NOMO-1 treated with dmso at 0.1 percent for 144 hours (cell line): Measurements from ENCODE around the gene ESR2.
"Not testable (repeated sequence)": the region's sequence is repeated elsewhere in the genome, so short reads cannot be mapped to it uniquely, and the experiment has no call there.

Source experiments
- DNase-seq: peaks from one replicate; lab custom pipeline; 2025; ENCODE audit not compliant: unreplicated experiment; lab: John Stamatoyannopoulos, UW

The ESR2 gene

GRCh38 chr14:64147126-64147790 lies 146.9 kb downstream of the ESR2 start:
- DNase-seq = no peak

DNA sequence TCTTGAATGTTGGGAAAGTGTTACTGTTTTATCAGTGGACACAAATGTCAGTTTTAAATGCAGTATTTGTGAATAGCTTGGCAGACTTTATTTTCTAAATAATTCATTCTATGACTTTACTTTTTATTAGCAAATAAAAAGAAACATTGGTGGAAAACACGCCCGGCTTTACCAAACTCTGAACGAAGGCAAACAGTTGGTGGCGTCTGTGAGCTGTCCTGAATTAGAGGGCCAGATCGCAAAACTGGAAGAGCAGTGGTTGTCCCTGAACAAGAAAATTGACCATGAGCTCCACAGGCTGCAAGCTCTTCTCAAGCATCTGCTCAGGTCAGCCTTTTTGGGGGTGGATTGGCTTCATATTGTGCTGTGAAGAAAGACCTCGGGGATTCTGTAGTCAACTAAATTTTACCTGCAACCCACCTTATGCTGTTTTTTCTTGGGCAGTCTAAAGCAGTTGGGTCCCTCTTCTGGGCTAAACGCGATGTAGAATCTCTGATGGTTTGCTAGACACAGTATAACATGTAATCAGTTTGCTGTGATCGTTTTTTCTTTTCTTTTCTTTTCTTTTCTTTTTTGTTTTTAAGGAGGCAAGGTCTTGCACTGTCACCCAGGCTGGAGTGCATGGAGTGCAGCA lies 156.4 kb downstream of the ESR2 start:
- DNase-seq = no peak

DNA sequence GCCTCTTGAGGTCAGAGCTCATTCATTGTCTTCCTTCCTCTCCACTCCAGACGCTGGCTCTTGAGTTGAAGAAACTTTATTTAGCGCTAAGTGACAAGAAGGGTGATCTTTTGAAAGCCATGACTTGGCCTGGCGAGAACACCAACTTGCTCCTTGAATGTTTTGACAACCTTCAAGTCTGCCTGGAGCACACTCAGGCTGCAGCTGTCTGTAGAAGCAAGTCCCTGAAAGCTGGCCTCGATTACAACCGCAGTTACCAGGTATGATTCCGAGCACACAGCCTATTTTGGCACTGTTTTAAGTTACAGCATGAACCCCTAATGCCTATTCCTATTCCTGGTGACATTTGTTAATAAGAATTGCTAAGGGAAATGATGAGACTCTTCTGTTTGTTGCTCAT lies 167.6 kb downstream of the ESR2 start:
- DNase-seq = no peak

- DNase-seq = no peak
Observed at GRCh38 chr14:64125270-64125669, 168.9 kb downstream of the ESR2 start.

DNA sequence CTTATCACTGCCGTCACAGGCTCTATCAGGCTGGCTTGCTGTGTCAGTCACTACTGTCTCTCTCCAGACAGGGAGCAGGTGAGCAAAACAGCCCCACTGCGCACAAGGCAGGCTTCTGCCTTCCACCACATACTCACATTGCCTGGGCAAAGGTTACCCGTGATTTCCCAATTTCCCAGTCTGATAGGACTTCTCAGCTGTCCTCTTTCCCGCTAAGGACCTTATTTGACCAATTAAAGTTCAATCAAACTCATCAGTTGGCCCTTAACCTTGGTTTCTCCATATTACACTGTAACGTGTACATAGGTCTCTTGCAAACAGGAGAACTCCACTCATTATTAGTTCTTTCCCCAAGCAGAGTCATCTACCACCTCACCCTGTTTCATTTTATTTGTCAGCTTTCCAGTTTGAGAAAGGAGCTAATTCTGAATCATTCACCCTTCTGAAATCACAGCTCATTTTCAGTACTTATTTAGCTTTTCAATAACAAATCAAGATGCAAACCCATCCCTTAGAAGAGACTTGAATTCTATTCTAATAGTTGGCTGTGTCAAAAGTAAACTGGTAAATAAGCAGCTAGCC lies 170.8 kb downstream of the ESR2 start:
- DNase-seq = no peak

DNA sequence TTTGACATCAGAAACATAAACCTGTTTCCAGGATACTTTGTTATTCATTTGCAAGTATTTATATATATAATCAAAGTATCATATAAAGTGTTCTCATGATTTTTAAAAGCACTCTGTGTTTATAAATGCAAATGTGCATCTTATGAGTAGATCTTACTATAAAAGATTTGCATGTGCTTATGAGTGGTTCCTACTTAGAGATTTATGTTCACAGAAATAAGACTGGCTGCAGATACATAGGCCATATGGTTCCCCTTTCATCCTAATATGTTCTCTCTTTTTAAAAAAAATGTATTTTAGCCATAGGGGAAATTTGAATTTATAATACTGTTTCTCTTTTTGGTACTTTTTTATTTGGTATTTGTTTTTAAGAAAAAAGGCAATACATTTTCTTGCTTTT lies 174.2 kb downstream of the ESR2 start:
- no peak for DNase-seq

DNA sequence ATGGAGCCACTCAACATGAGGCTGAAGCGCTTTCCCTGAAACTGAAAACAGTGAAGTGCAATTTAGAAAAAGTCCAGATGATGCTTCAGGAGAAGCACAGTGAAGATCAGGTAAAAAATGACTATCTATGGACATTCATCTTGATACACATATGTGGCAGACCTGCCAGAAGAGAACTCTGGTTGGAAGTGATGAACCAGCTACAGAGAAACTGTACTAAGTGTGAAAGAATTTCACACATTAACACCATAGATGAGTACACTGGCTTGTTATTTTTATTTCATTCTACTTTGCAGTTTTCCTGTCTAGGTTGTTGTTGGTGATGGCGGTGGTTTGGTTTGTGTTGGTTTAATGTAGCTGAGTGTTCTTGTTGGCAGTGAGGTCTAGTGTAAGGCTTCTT lies 174.7 kb downstream of the ESR2 start:
- no peak for DNase-seq

DNA sequence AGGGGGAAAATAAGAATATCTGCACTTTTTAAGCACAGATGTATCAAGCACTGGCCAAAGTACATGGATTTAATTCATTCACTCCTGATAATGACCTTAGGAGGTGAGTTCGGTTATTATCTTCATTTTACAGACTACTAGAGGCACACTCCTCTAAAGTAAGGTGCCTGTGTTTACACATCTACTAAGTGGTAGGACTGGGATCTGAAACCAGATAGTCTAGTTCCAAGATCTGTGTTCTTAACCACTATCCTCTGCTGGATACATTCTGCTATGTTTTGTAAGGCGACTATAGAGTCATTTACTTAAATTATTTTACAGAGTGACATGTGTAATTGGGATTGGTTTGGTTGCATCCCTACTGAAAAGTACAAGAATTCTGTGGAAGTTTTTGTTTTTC lies 175.3 kb downstream of the ESR2 start:
- DNase-seq = no peak

DNA sequence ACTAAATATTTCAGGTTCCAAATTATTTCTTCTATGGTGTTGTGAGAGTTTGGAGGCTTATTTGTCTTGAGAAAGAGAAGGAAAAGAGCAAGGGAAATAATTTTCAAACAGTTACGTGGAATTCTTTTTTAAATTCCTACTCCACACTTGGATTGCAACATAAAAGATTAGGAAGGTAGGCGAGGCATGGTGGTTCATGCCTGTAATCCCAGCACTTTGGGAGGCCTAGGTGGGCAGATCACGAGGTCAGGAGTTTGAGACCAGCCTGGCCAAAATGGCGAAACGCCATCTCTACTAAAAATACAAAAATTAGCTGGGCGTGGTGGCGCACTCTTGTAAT lies 175.8 kb downstream of the ESR2 start:
- not testable (repeated sequence) for DNase-seq

GRCh38 chr14:64117671-64118402 lies 176.3 kb downstream of the ESR2 start:
- no peak for DNase-seq

DNA sequence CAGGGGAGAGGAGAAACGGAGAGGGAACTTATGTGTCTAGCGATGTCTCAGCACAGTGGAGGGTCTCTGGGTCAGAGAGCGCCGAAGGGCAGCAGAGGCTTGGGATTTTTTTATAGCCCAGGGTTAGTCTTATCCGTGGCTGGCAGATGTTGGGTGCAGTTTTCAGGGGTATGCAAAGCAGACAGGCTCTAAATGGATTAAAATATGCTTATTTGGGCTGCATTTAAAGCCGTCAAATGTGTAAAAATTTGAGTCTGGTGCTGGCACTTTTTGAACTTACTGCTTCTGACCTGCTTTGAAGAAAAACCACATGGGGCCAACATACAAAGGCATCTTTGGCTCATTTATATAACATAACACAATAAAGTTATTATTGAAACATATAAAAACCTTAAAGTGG lies 178.8 kb downstream of the ESR2 start:
- DNase-seq = no peak

DNA sequence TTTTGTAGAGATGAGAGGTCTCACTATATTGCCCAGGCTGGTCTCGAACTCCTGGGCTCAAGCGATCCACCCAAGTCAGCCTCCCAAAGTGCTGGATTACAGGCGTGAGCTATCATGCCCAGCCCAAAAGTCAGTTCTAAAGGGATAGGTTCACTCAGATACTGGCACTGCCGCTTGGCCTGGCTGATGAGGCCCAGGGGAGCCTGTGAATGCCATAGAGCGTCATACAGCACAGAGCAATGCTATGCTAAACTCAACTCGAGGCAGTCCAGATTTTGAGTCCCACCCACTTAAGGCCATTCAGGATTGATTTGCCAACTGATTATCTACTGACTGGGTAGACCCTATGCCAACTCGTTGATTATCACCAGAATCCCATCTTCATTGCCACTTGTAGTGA lies 179.4 kb downstream of the ESR2 start:
- DNase-seq = no peak

GRCh38 chr14:64114166-64114565 lies 180.0 kb downstream of the ESR2 start:
- DNase-seq = no peak

- no peak for DNase-seq
Observed at GRCh38 chr14:64112867-64113678, 181.1 kb downstream of the ESR2 start.

DNA sequence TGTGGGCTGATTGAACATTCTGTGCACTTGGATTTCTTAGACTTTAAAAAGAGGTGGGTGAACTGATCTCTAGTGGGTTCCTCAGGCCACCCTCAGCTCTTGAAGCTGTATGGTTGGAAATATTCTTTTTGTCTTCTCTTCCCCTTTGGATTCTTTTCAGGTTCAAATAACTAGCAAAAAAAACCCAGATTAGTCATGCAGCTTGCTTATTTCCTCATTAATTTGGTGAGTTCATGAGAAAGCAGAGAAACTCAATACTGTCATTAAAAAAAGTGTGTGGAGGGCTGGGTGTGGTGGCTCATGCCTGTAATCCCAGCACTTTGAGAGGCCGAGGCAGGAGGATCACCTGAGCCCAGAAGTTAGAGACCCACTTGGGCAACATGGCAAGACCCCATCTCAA lies 183.4 kb downstream of the ESR2 start:
- no peak for DNase-seq

DNA sequence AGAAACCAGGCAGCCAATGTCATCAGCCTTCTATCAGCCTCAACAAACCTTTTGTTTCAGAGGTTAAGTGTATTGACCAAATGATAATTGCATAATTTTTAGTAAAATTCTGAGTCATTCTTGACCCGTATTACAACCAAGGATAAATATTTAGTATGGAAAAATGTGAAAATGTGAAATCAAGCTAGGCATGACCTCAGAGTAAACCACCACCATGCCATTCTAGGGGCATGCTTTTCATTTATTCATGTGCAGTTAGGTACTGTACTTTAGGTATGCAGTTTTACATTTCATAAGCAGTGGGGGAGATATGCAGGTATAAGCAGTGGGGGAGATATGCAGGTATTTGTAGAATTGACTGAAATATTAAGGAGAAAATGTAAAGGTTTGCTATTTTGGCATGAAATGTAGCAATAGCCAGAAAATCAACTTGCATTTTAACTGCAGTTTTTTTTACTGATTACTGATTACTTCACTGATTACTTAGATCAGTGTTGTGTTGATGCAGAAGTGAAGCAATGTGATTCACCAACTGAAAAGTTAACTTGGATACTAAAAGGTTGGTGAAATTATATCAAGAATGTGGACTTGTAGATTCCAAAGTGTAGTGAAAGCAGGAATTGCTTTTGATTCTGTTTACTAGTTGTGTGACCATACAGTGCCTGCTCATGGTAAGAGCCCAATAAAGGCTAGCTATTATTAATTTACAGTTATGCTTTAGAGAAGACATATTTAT lies 184.2 kb downstream of the ESR2 start:
- DNase-seq = no peak

- DNase-seq = no peak
Observed at GRCh38 chr14:64107438-64107837, 186.7 kb downstream of the ESR2 start.

- DNase-seq = no peak
Observed at GRCh38 chr14:64098120-64098519, 196.1 kb downstream of the ESR2 start.

GRCh38 chr14:64095620-64096019 lies 198.6 kb downstream of the ESR2 start:
- DNase-seq = no peak

- no peak for DNase-seq
Observed at GRCh38 chr14:64092940-64093339, 201.2 kb downstream of the ESR2 start.

DNA sequence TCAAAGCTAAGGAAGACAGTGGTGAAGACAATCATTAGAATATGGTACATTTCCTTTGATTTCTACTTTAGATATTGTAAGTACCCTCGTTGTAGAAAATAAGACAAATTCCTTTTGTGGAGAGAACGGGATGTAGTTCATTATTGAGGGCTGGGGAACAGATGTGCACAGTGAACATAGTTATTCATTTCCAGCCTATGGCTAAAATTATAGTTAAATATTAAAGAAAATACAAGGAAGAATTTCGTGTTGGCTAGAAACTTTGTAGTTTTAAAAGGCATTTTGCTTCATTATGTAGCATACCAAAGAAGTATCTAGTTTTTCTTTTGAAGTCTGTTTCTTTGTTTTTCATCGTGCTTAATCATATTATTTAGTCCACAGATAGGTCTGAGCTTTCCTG lies 201.8 kb downstream of the ESR2 start:
- no peak for DNase-seq
